ENCODE data around the gene DHRS7B. TPM values are rescaled to one million over a fixed set of nuclear protein-coding genes. Genes with fewer than 3 reads are reported as not detected.

Gene DHRS7B
- total and polyA plus RNA-seq, 9 of the 15 experiments (the other 6 are each of a cell fraction or from before 2014, with no cell fraction given) = 8.0 to 30.7 (median 14.8) TPM

- TF ChIP-seq, protein P1, sequence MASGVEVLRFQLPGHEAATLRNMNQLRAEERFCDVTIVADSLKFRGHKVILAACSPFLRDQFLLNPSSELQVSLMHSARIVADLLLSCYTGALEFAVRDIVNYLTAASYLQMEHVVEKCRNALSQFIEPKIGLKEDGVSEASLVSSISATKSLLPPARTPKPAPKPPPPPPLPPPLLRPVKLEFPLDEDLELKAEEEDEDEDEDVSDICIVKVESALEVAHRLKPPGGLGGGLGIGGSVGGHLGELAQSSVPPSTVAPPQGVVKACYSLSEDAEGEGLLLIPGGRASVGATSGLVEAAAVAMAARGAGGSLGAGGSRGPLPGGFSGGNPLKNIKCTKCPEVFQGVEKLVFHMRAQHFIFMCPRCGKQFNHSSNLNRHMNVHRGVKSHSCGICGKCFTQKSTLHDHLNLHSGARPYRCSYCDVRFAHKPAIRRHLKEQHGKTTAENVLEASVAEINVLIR (CRISPR knock-in tag; IDR thresholded peaks at IDR 0.05) = peak; percentile 49; the same call in 1 of the 2 replicates
- TF ChIP-seq, protein P2, sequence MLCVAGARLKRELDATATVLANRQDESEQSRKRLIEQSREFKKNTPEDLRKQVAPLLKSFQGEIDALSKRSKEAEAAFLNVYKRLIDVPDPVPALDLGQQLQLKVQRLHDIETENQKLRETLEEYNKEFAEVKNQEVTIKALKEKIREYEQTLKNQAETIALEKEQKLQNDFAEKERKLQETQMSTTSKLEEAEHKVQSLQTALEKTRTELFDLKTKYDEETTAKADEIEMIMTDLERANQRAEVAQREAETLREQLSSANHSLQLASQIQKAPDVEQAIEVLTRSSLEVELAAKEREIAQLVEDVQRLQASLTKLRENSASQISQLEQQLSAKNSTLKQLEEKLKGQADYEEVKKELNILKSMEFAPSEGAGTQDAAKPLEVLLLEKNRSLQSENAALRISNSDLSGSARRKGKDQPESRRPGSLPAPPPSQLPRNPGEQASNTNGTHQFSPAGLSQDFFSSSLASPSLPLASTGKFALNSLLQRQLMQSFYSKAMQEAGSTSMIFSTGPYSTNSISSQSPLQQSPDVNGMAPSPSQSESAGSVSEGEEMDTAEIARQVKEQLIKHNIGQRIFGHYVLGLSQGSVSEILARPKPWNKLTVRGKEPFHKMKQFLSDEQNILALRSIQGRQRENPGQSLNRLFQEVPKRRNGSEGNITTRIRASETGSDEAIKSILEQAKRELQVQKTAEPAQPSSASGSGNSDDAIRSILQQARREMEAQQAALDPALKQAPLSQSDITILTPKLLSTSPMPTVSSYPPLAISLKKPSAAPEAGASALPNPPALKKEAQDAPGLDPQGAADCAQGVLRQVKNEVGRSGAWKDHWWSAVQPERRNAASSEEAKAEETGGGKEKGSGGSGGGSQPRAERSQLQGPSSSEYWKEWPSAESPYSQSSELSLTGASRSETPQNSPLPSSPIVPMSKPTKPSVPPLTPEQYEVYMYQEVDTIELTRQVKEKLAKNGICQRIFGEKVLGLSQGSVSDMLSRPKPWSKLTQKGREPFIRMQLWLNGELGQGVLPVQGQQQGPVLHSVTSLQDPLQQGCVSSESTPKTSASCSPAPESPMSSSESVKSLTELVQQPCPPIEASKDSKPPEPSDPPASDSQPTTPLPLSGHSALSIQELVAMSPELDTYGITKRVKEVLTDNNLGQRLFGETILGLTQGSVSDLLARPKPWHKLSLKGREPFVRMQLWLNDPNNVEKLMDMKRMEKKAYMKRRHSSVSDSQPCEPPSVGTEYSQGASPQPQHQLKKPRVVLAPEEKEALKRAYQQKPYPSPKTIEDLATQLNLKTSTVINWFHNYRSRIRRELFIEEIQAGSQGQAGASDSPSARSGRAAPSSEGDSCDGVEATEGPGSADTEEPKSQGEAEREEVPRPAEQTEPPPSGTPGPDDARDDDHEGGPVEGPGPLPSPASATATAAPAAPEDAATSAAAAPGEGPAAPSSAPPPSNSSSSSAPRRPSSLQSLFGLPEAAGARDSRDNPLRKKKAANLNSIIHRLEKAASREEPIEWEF (CRISPR knock-in tag; IDR thresholded peaks at IDR 0.05) = no peak
- TF ChIP-seq GATA2 (CRISPR knock-in tag; IDR thresholded peaks at IDR 0.05) (no peak), ZKSCAN3 (CRISPR knock-in tag; IDR thresholded peaks at IDR 0.05) (no peak), UBTF (IDR thresholded peaks at IDR 0.05; ENCODE audit: borderline replicate concordance in 1 of 2, low read depth in 2 of 2, low read length in 2 of 2) (peak in 1 of 2 experiments; percentile 72; a peak in 2 of 4 replicates), ZFP36 (IDR thresholded peaks at IDR 0.05; ENCODE audit: low read depth, low read length, partially characterized antibody) (no peak), AFF1 (IDR thresholded peaks at IDR 0.05; ENCODE audit: low read depth in 1 of 2, partially characterized antibody in 2 of 2) (peak in 1 of 2 experiments; percentile 99), FOSL1 (tag; conservative IDR thresholded peaks at IDR 0.05) (no peak; the same call in 1 of the 2 replicates), KLF13 (tag; IDR thresholded peaks at IDR 0.05; ENCODE audit: borderline replicate concordance, low read depth) (no peak)
- TF ChIP-seq, protein P3, sequence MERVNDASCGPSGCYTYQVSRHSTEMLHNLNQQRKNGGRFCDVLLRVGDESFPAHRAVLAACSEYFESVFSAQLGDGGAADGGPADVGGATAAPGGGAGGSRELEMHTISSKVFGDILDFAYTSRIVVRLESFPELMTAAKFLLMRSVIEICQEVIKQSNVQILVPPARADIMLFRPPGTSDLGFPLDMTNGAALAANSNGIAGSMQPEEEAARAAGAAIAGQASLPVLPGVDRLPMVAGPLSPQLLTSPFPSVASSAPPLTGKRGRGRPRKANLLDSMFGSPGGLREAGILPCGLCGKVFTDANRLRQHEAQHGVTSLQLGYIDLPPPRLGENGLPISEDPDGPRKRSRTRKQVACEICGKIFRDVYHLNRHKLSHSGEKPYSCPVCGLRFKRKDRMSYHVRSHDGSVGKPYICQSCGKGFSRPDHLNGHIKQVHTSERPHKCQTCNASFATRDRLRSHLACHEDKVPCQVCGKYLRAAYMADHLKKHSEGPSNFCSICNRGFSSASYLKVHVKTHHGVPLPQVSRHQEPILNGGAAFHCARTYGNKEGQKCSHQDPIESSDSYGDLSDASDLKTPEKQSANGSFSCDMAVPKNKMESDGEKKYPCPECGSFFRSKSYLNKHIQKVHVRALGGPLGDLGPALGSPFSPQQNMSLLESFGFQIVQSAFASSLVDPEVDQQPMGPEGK (CRISPR knock-in tag; IDR thresholded peaks at IDR 0.05; ENCODE audit: borderline replicate concordance) = no peak
Measured at GRCh38 chr17:21214015-21214776, 87.4 kb downstream of the DHRS7B start, which contains the start of gene TMEM11 (continued).
